Naive thymus-derived CD4-positive, alpha-beta T cell (primary cell): ENCODE measurements around the gene GCLM. TPM values are rescaled to one million over a fixed set of nuclear protein-coding genes. Genes with fewer than 3 reads are reported as not detected.

Experiments
- ATAC-seq: fragments of 150-1000 bp; cut with Tn5 transposase; 2 replicates; pipeline ENCODE4 v1.10.0; 2021; ENCODE audit warnings: mild to moderate bottlenecking, moderate library complexity
- CTCF ChIA-PET: fragments of 350-600 bp; sonication (Branson Sonifier 250); formaldehyde crosslinking; loops from one replicate; lab custom pipeline; 2021; ENCODE audit warnings: antibody characterized with exemption; lab: Charles Lee
- POLR2A ChIA-PET: fragments of 350-600 bp; sonication (Branson Sonifier 250); formaldehyde crosslinking; loops from one replicate; lab custom pipeline; 2021; ENCODE audit warnings: antibody characterized with exemption, inconsistent platforms; lab: Charles Lee
- DNase-seq, 9 donors: peaks; one replicate each; pipeline versions ENCODE4 v3.0.0 to v3.0.0-alpha.2; 2020 to 2022; ENCODE audit warnings: mixed read lengths in 1 of 9
- H3K27ac ChIP-seq: one replicate; pipeline ENCODE4 v1.7.0; 2013; ENCODE audit warnings: mild to moderate bottlenecking, low read depth, low read length, moderate library complexity
- H3K27me3 ChIP-seq, 2 donors: one replicate each; pipeline ENCODE4 v1.7.0; 2013; ENCODE audit warnings: low read length in 2 of 2, mild to moderate bottlenecking in 2 of 2, moderate library complexity in 2 of 2; ENCODE audit not compliant: control insufficient read depth in 2 of 2, insufficient read depth in 2 of 2
- H3K36me3 ChIP-seq, 3 experiments: 1 replicate in 2 of 3; 2 replicates in 1 of 3; pipeline ENCODE4 v1.7.0; 2013; ENCODE audit warnings: low read length in 3 of 3, mild to moderate bottlenecking in 3 of 3, moderate library complexity in 1 of 3; ENCODE audit not compliant: insufficient read depth in 3 of 3, control insufficient read depth in 2 of 3
- H3K4me1 ChIP-seq, 2 donors: one replicate each; pipeline ENCODE4 v1.7.0; 2013; ENCODE audit warnings: low read length in 2 of 2, mild to moderate bottlenecking in 2 of 2, moderate library complexity in 1 of 2; ENCODE audit not compliant: control insufficient read depth in 2 of 2, insufficient read depth in 2 of 2
- H3K4me3 ChIP-seq: 2 replicates; pipeline ENCODE4 v1.7.0; 2013; ENCODE audit warnings: mild to moderate bottlenecking, low read length
- H3K9me3 ChIP-seq, 3 experiments: 1 replicate in 2 of 3; 2 replicates in 1 of 3; pipeline ENCODE4 v1.7.0; 2013; ENCODE audit warnings: low read length in 3 of 3; ENCODE audit not compliant: control insufficient read depth in 2 of 3
- H3K27ac Mint-ChIP-seq, 9 donors: one replicate each; pipeline ENCODE4 v1.8.0; 2020 to 2022; ENCODE audit warnings: mixed read lengths in 9 of 9, mild to moderate bottlenecking in 8 of 9, moderate library complexity in 5 of 9, inconsistent platforms in 2 of 9
- H3K27me3 Mint-ChIP-seq, 5 donors: one replicate each; pipeline ENCODE4 v1.8.0; 2021 to 2022; ENCODE audit warnings: mixed read lengths in 5 of 5, mild to moderate bottlenecking in 1 of 5
- H3K36me3 Mint-ChIP-seq, 5 donors: one replicate each; pipeline ENCODE4 v1.8.0; 2020 to 2022; ENCODE audit warnings: mixed read lengths in 5 of 5, mild to moderate bottlenecking in 3 of 5, inconsistent platforms in 1 of 5
- H3K4me1 Mint-ChIP-seq, 7 donors: one replicate each; pipeline ENCODE4 v1.8.0; 2020 to 2022; ENCODE audit warnings: mixed read lengths in 7 of 7, mild to moderate bottlenecking in 3 of 7, inconsistent platforms in 1 of 7
- H3K4me3 Mint-ChIP-seq, 10 donors: one replicate each; pipeline ENCODE4 v1.8.0; 2020 to 2022; ENCODE audit warnings: mild to moderate bottlenecking in 10 of 10, mixed read lengths in 10 of 10, moderate library complexity in 6 of 10, inconsistent platforms in 2 of 10
- H3K9me3 Mint-ChIP-seq, 11 donors: one replicate each; pipeline ENCODE4 v1.8.0; 2020 to 2022; ENCODE audit warnings: mixed read lengths in 11 of 11, mild to moderate bottlenecking in 4 of 11, inconsistent platforms in 1 of 11, moderate library complexity in 1 of 11
- intact Hi-C, 2 donors: fragments of 100-400 bp; cut with micrococcal nuclease; formaldehyde crosslinking; loops; one replicate each; pipeline ENCODE4 v1.15.1; 2023
- polyA plus RNA-seq, 2 donors: library from polyadenylated mRNA; unstranded; fragments of 300-500 nt; fragmentation: Illumina TruSeq; gene quantifications; one replicate each; pipeline ENCODE4 v1.2.3, GENCODE V29; 2021
- total RNA-seq, 6 experiments: library from RNA in 5 of 6; stranded (reverse) in 5 of 6; gene quantifications; 1 replicate in 5 of 6; 2 replicates in 1 of 6; pipeline ENCODE4 v1.2.3 and lab custom pipeline; 2021 to 2026

The GCLM gene
- total and polyA plus RNA-seq, 7 experiments from 2014 or later, result 6.4 to 23.8 (median 11.5) TPM

GRCh38 chr1:93910305-93910704, 1.1 kb upstream of the GCLM start:
- Histone ChIP-seq H3K36me3 (no peaks in the 10 kb centered on the region), H3K4me1 (peaks cover 8 to 9% of the 10 kb centered on the region in 2 donors), H3K9me3 (no peaks in the 10 kb centered on the region), H3K27me3 (no peaks in the 10 kb centered on the region), H3K4me3 (no peak overlapping the region), H3K27ac (no peak overlapping the region)
- CTCF ChIA-PET, result interaction anchor here (0.5 to 3.6 kb wide), 10 partner anchors 13 to 1759 kb away, joined by 3 to 19 read pairs (median 4); partner anchors contain the start of gene DNTTIP2
- DNase-seq (no peak), ATAC-seq (no peak)
- intact Hi-C loops, result no loop called here
- POLR2A ChIA-PET, result interaction anchor here (0.7 to 3.6 kb wide), 5 partner anchors 31 to 1163 kb away, joined by 3 to 38 read pairs (median 8); partner anchors contain the start of genes ALG14 and DNTTIP2
- peak overlapping the region; percentile 86 to 94 (median 90) for H3K4me3 Mint-ChIP-seq
- peaks cover 0 to 37% (median 0%) of the 10 kb centered on the region in 5 donors for H3K27me3 Mint-ChIP-seq
- peak overlapping the region in 7 of 9 donors; percentile 82 to 94 (median 90) for H3K27ac Mint-ChIP-seq
- H3K4me1 Mint-ChIP-seq, result peaks cover 16 to 34% (median 27%) of the 10 kb centered on the region in 7 donors
- peaks cover 0 to 8% (median 0%) of the 10 kb centered on the region in 5 donors for H3K36me3 Mint-ChIP-seq
- peaks cover 0 to 6% (median 0%) of the 10 kb centered on the region in 11 donors for H3K9me3 Mint-ChIP-seq

- Mint-ChIP-seq H3K9me3 (peaks cover 0 to 6% (median 0%) of the 10 kb centered on the region in 11 donors), H3K4me1 (peaks cover 25 to 46% (median 41%) of the 10 kb centered on the region in 7 donors), H3K27ac (peak overlapping the region; percentile 60 to 92 (median 84)), H3K36me3 (peaks cover 0 to 8% (median 0%) of the 10 kb centered on the region in 5 donors), H3K27me3 (peaks cover 0 to 23% (median 0%) of the 10 kb centered on the region in 5 donors), H3K4me3 (peak overlapping the region; percentile 83 to 99 (median 88))
- H3K36me3 ChIP-seq, result no peaks in the 10 kb centered on the region
- intact Hi-C loops, result loop anchor here (1.0 to 10.0 kb wide), 18 partner anchors 29 to 1326 kb away; partner anchors contain the start of genes ABCD3 (in 2 of the 2), CCDC18 (in 2 of the 2), DNTTIP2 (in 2 of the 2) and TMED5 (in 2 of the 2)
- ATAC-seq, result peak; percentile 51
- H3K4me3 ChIP-seq, result peak overlapping the region; percentile 61
- H3K9me3 ChIP-seq, result no peaks in the 10 kb centered on the region
- peak; percentile 40 to 68 (median 60) for DNase-seq
- H3K27ac ChIP-seq, result peak overlapping the region; percentile 73
- POLR2A ChIA-PET, result interaction anchor here (1.6 to 3.6 kb wide), 4 partner anchors 30 to 279 kb away, joined by 4 to 38 read pairs (median 17); partner anchors contain the start of gene DNTTIP2
- CTCF ChIA-PET, result interaction anchor here (0.7 to 3.6 kb wide), 7 partner anchors 29 to 949 kb away, joined by 3 to 19 read pairs (median 7); partner anchors contain the start of gene DNTTIP2
- no peaks in the 10 kb centered on the region for H3K27me3 ChIP-seq
- H3K4me1 ChIP-seq, result peaks cover 9 to 21% of the 10 kb centered on the region in 2 donors
Measured at GRCh38 chr1:93908394-93909145, 660 bp downstream of the GCLM start.

GRCh38 chr1:93907718-93908117, 1.5 kb downstream of the GCLM start:
- Mint-ChIP-seq H3K4me3 (peak overlapping the region; percentile 35 to 99 (median 77)), H3K4me1 (peaks cover 25 to 46% (median 41%) of the 10 kb centered on the region in 7 donors), H3K27ac (peak overlapping the region in 6 of 9 donors; percentile 13 to 74 (median 61)), H3K36me3 (peaks cover 0 to 8% (median 0%) of the 10 kb centered on the region in 5 donors), H3K9me3 (peaks cover 0 to 6% (median 0%) of the 10 kb centered on the region in 11 donors), H3K27me3 (peaks cover 0 to 15% (median 0%) of the 10 kb centered on the region in 5 donors)
- Histone ChIP-seq H3K36me3 (no peaks in the 10 kb centered on the region), H3K27me3 (no peaks in the 10 kb centered on the region), H3K4me3 (no peak overlapping the region), H3K4me1 (peaks cover 9 to 24% of the 10 kb centered on the region in 2 donors), H3K9me3 (no peaks in the 10 kb centered on the region), H3K27ac (no peak overlapping the region)
- no peak for DNase-seq
- intact Hi-C loops, result loop anchor here (2.0 to 10.0 kb wide), 9 partner anchors 110 to 1327 kb away; partner anchors contain the start of genes CCDC18 (in 1 of the 2), DR1 (in 1 of the 2), MTF2 (in 1 of the 2) and RWDD3 (in 1 of the 2)
- ChIA-PET CTCF (interaction anchor here (0.7 to 3.6 kb wide), 2 partner anchors 279 to 948 kb away, joined by 3 to 14 read pairs; no protein-coding TSS in a partner anchor), POLR2A (interaction anchor here (3.6 kb wide), 2 partner anchors 29 to 62 kb away, joined by 26 to 38 read pairs; partner anchors contain the start of gene DNTTIP2)
- no peak for ATAC-seq

GRCh38 chr1:93906480-93906879, 2.8 kb downstream of the GCLM start:
- intact Hi-C loops, result loop anchor here (5.0 to 10.0 kb wide), 6 partner anchors 111 to 1211 kb away; partner anchors contain the start of genes CCDC18 (in 1 of the 2), DR1 (in 1 of the 2), TLCD4 (in 1 of the 2) and TMED5 (in 1 of the 2)
- ATAC-seq (no peak), DNase-seq (no peak)
- ChIA-PET CTCF (no interaction called here), POLR2A (no interaction called here)
- peaks cover 0 to 4% (median 0%) of the 10 kb centered on the region in 5 donors for H3K27me3 Mint-ChIP-seq
- peaks cover 9 to 24% of the 10 kb centered on the region in 2 donors for H3K4me1 ChIP-seq
- H3K27ac ChIP-seq, result no peak overlapping the region
- H3K4me3 Mint-ChIP-seq, result no peak overlapping the region
- H3K36me3 ChIP-seq, result no peaks in the 10 kb centered on the region
- H3K4me1 Mint-ChIP-seq, result peaks cover 25 to 46% (median 41%) of the 10 kb centered on the region in 7 donors
- peaks cover 0 to 6% (median 0%) of the 10 kb centered on the region in 11 donors for H3K9me3 Mint-ChIP-seq
- no peaks in the 10 kb centered on the region for H3K27me3 ChIP-seq
- peaks cover 0 to 6% (median 0%) of the 10 kb centered on the region in 5 donors for H3K36me3 Mint-ChIP-seq
- H3K4me3 ChIP-seq, result no peak overlapping the region
- H3K27ac Mint-ChIP-seq, result no peak overlapping the region
- no peaks in the 10 kb centered on the region for H3K9me3 ChIP-seq

GRCh38 chr1:93905734-93906133, 3.5 kb downstream of the GCLM start:
- ATAC-seq (no peak), DNase-seq (no peak)
- H3K4me3 ChIP-seq, result no peak overlapping the region
- intact Hi-C loops, result loop anchor here (5.0 to 10.0 kb wide), 6 partner anchors 112 to 1212 kb away; partner anchors contain the start of genes CCDC18 (in 1 of the 2), DR1 (in 1 of the 2), TLCD4 (in 1 of the 2) and TMED5 (in 1 of the 2)
- no peaks in the 10 kb centered on the region for H3K9me3 ChIP-seq
- H3K4me3 Mint-ChIP-seq, result peak overlapping the region in 1 of 10 donors; percentile 10
- no peaks in the 10 kb centered on the region for H3K27me3 Mint-ChIP-seq
- peaks cover 9 to 24% of the 10 kb centered on the region in 2 donors for H3K4me1 ChIP-seq
- no peak overlapping the region for H3K27ac ChIP-seq
- H3K36me3 ChIP-seq, result no peaks in the 10 kb centered on the region
- H3K4me1 Mint-ChIP-seq, result peaks cover 25 to 46% (median 44%) of the 10 kb centered on the region in 7 donors
- peaks cover 3 to 9% (median 4%) of the 10 kb centered on the region in 5 donors for H3K36me3 Mint-ChIP-seq
- no peaks in the 10 kb centered on the region for H3K27me3 ChIP-seq
- peaks cover 0 to 6% (median 0%) of the 10 kb centered on the region in 11 donors for H3K9me3 Mint-ChIP-seq
- no peak overlapping the region for H3K27ac Mint-ChIP-seq
- CTCF ChIA-PET, result no interaction called here
- POLR2A ChIA-PET, result no interaction called here
